ENCODE data around the gene S100B. TPM values are rescaled to one million over a fixed set of nuclear protein-coding genes. Genes with fewer than 3 reads are reported as not detected.
A peak's percentile ranks its signal among the peaks of the same experiment; 100 is the strongest.

Gene S100B
- total and polyA plus RNA-seq, 4 donors, result 3.2 to 6.0 (median 5.4) TPM

- Histone ChIP-seq H3K4me3 (no peak overlapping the region), H3K36me3 (ENCODE audit: control insufficient read depth in 4 of 4, insufficient read depth in 4 of 4, low read length in 4 of 4) (peaks cover 14 to 60% (median 47%) of the 10 kb centered on the region in 4 donors), H3K9ac (ENCODE audit: insufficient read depth in 1 of 2, low read length in 2 of 2) (no peak overlapping the region), H3K9me3 (ENCODE audit: control insufficient read depth in 4 of 4, insufficient read depth in 3 of 4, low read length in 3 of 4) (peaks cover 0 to 5% (median 2%) of the 10 kb centered on the region in 4 donors), H3K27me3 (ENCODE audit: control insufficient read depth in 3 of 3, insufficient read depth in 3 of 3, low read length in 2 of 3) (no peaks in the 10 kb centered on the region), H3K27ac (ENCODE audit: low read depth in 1 of 2, low read length in 1 of 2) (no peak overlapping the region), H3K4me1 (ENCODE audit: control insufficient read depth in 5 of 5, insufficient read depth in 5 of 5, low read length in 5 of 5) (no peaks in the 10 kb centered on the region)
- TF ChIP-seq CTCF (IDR thresholded peaks at IDR 0.05; ENCODE audit: control extremely low read depth, extremely low read depth), result no peak
- ATAC-seq (ENCODE audit: insufficient read depth, low FRiP score) (no peak), DNase-seq (no peak)
- WGBS, 2 donors, result 91 to 94% methylated on average over 15 of the region's 15 CpGs
These were observed 37.5 kb downstream of the S100B start for GRCh38 chr21:46567348-46567747.

GRCh38 chr21:46564391-46564790 lies 40.5 kb downstream of the S100B start:
- Histone ChIP-seq H3K9ac (ENCODE audit: insufficient read depth in 1 of 2, low read length in 2 of 2) (no peak overlapping the region), H3K36me3 (ENCODE audit: control insufficient read depth in 4 of 4, insufficient read depth in 4 of 4, low read length in 4 of 4) (peaks cover 9 to 55% (median 46%) of the 10 kb centered on the region in 4 donors), H3K4me1 (ENCODE audit: control insufficient read depth in 5 of 5, insufficient read depth in 5 of 5, low read length in 5 of 5) (peaks cover 0 to 2% (median 0%) of the 10 kb centered on the region in 5 donors), H3K9me3 (ENCODE audit: control insufficient read depth in 4 of 4, insufficient read depth in 3 of 4, low read length in 3 of 4) (no peaks in the 10 kb centered on the region), H3K27ac (ENCODE audit: low read depth in 1 of 2, low read length in 1 of 2) (no peak overlapping the region), H3K27me3 (ENCODE audit: control insufficient read depth in 3 of 3, insufficient read depth in 3 of 3, low read length in 2 of 3) (no peaks in the 10 kb centered on the region), H3K4me3 (no peak overlapping the region)
- DNase-seq (no peak), ATAC-seq (ENCODE audit: insufficient read depth, low FRiP score) (no peak)
- 92 to 93% methylated on average over 10 of the region's 10 CpGs for WGBS, 2 donors
- no peak for TF ChIP-seq CTCF (IDR thresholded peaks at IDR 0.05; ENCODE audit: control extremely low read depth, extremely low read depth)

GRCh38 chr21:46562964-46563607 lies 41.8 kb downstream of the S100B start:
- no peak overlapping the region for H3K4me3 ChIP-seq
- no peaks in the 10 kb centered on the region for H3K27me3 ChIP-seq (ENCODE audit: control insufficient read depth in 3 of 3, insufficient read depth in 3 of 3, low read length in 2 of 3)
- no peak overlapping the region for H3K27ac ChIP-seq (ENCODE audit: low read depth in 1 of 2, low read length in 1 of 2)
- no peak for ATAC-seq (ENCODE audit: insufficient read depth, low FRiP score)
- H3K4me1 ChIP-seq (ENCODE audit: control insufficient read depth in 5 of 5, insufficient read depth in 5 of 5, low read length in 5 of 5), result peaks cover 0 to 4% (median 0%) of the 10 kb centered on the region in 5 donors
- WGBS, 2 donors, result 69 to 88% methylated on average over 14 of the region's 14 CpGs
- DNase-seq, result peak in 1 of 3 donors; percentile 3
- no peak for TF ChIP-seq CTCF (IDR thresholded peaks at IDR 0.05; ENCODE audit: control extremely low read depth, extremely low read depth)
- H3K36me3 ChIP-seq (ENCODE audit: control insufficient read depth in 4 of 4, insufficient read depth in 4 of 4, low read length in 4 of 4), result peaks cover 9 to 58% (median 44%) of the 10 kb centered on the region in 4 donors
- no peak overlapping the region for H3K9ac ChIP-seq (ENCODE audit: insufficient read depth in 1 of 2, low read length in 2 of 2)
- H3K9me3 ChIP-seq (ENCODE audit: control insufficient read depth in 4 of 4, insufficient read depth in 3 of 4, low read length in 3 of 4), result no peaks in the 10 kb centered on the region
